A549 (cell line): ENCODE data around the gene GMNC. TPM values are rescaled to one million over a fixed set of nuclear protein-coding genes. Genes with fewer than 3 reads are reported as not detected.
"Not testable (repeated sequence)": the region's sequence is repeated elsewhere in the genome, so short reads cannot be mapped to it uniquely, and the experiment has no call there.

Experiments
- ATAC-seq, 2 experiments: fragments of 200-7000 bp in 1 of 2; fragments of >200 bp in 1 of 2; cut with Nextera tagmentation in 1 of 2; cut with Tn5 transposase in 1 of 2; 3 replicates each; pipeline versions ENCODE4 v1.8.0 to v1.9.1; 2018 to 2020; ENCODE audit warnings: mild to moderate bottlenecking in 1 of 2, moderate library complexity in 1 of 2
- CTCF ChIA-PET: fragments of 300-600 bp; sonication (Branson Sonifier 250); formaldehyde crosslinking; extraction: SDS; loops from one replicate; lab custom pipeline; 2021; ENCODE audit warnings: antibody characterized with exemption, inconsistent platforms; lab: Yijun Ruan, JAX
- POLR2A ChIA-PET: fragments of 350-600 bp; formaldehyde crosslinking; extraction: SDS; loops from one replicate; lab custom pipeline; 2021; ENCODE audit warnings: antibody characterized with exemption, inconsistent platforms; lab: Yijun Ruan, JAX
- DNase-seq, 2 experiments: peaks; one replicate each; pipeline versions ENCODE4 v3.0.0 to v3.0.0-alpha.2; 2011 to 2016; ENCODE audit warnings: low read depth in 1 of 2, low spot score in 1 of 2
- FAIRE-seq: peaks from 2 replicates; lab custom pipeline; 2011; peaks lifted over from hg19 to GRCh38; lab: Jason Lieb, UNC
- H3K27ac ChIP-seq, 2 experiments: fragments of >200 bp; sonication (Bioruptor Twin); formaldehyde crosslinking; 3 replicates each; pipeline ENCODE4 v1.5.1; 2016 to 2017
- H3K4me1 ChIP-seq: fragments of >200 bp; sonication (Bioruptor Twin); formaldehyde crosslinking; 3 replicates; pipeline ENCODE4 v1.6.1; 2016
- H3K4me2 ChIP-seq: fragments of >200 bp; sonication (Bioruptor Twin); formaldehyde crosslinking; 3 replicates; pipeline ENCODE4 v1.6.1; 2016
- H3K4me3 ChIP-seq: fragments of >200 bp; sonication (Bioruptor Twin); formaldehyde crosslinking; 3 replicates; pipeline ENCODE4 v1.5.1; 2016
- H3K9me3 ChIP-seq: fragments of >200 bp; sonication (Bioruptor Twin); formaldehyde crosslinking; 3 replicates; pipeline ENCODE4 v1.6.1; 2016
- BCL3 ChIP-seq: fragments of >200 bp; sonication (Bioruptor Twin); formaldehyde crosslinking; IDR thresholded peaks from 3 replicates; pipeline ENCODE4 v1.6.1; 2016
- CTCF ChIP-seq: fragments of >200 bp; sonication (Bioruptor Twin); formaldehyde crosslinking; IDR thresholded peaks from 3 replicates; pipeline ENCODE4 v1.5.1; 2016
- FOSB ChIP-seq: fragments of 250-450 bp; sonication (Bioruptor Pico); IDR thresholded peaks from 2 replicates; pipeline ENCODE4 v1.5.0; 2020; ENCODE audit warnings: mild to moderate bottlenecking, moderate library complexity
- FOXS1 ChIP-seq: fragments of 250-450 bp; sonication (Bioruptor Pico); IDR thresholded peaks from 2 replicates; pipeline ENCODE4 v1.5.0; 2020; ENCODE audit warnings: mild to moderate bottlenecking, moderate library complexity
- JUNB ChIP-seq: fragments of >200 bp; sonication (Bioruptor Twin); formaldehyde crosslinking; IDR thresholded peaks from 2 replicates; pipeline ENCODE4 v1.6.1; 2016
- MAFK ChIP-seq: fragments of 450-650 bp; IDR thresholded peaks from 2 replicates; pipeline ENCODE4 v1.6.1; 2014; ENCODE audit not compliant: partially characterized antibody
- PHF8 ChIP-seq: fragments of 200-600 bp; sonication (generic); IDR thresholded peaks from 2 replicates; pipeline ENCODE4 v1.6.1; 2016; ENCODE audit warnings: low read depth, mild to moderate bottlenecking, antibody characterized with exemption, moderate library complexity, borderline replicate concordance
- RAD21 ChIP-seq, 2 experiments: fragments of >200 bp in 1 of 2; sonication (Bioruptor Twin) in 1 of 2; formaldehyde crosslinking in 1 of 2; IDR thresholded peaks in 1 of 2; conservative IDR thresholded peaks in 1 of 2; 2 replicates in 1 of 2; 3 replicates in 1 of 2; pipeline ENCODE4 v1.6.1; 2012 to 2018; ENCODE audit warnings: inconsistent platforms in 1 of 2
- SMC3 ChIP-seq: fragments of >200 bp; sonication (Bioruptor Twin); formaldehyde crosslinking; IDR thresholded peaks from 3 replicates; pipeline ENCODE4 v1.6.1; 2018; ENCODE audit warnings: inconsistent platforms
- TP53 ChIP-seq: fragments of 250-450 bp; sonication (Bioruptor Pico); IDR thresholded peaks from 2 replicates; pipeline ENCODE4 v1.5.0; 2021; ENCODE audit warnings: mild to moderate bottlenecking, moderate library complexity
- ZSCAN20 ChIP-seq: fragments of 250-450 bp; sonication (Bioruptor Pico); IDR thresholded peaks from 2 replicates; pipeline ENCODE4 v1.8.0; 2022; ENCODE audit warnings: mild to moderate bottlenecking, moderate library complexity
- WGBS: methylation state at CpG from one replicate; pipeline ENCODE4 v1.1.6; 2017; ENCODE audit errors: missing lambda C conversion rate; 5-methylcytosine and 5-hydroxymethylcytosine counted together
- polyA plus RNA-seq, 4 experiments: library from polyadenylated mRNA; depleted of rRNA in 3 of 4; stranded (reverse); fragments of >200 nt; fragmentation: RNase III in 1 of 4; extraction: RNeasy Plus Mini Kit Qiagen cat#74134 plus additional on column Dnase treatment in 1 of 4; gene quantifications; 2 replicates in 3 of 4; 3 replicates in 1 of 4; pipeline ENCODE4 v1.2.3, GENCODE V29; 2011 to 2017

Gene GMNC
- polyA plus RNA-seq, 2 of the 4 experiments (the other 2 are of a cell fraction) = not detected

GRCh38 chr3:190883973-190884832, 21.7 kb upstream of the GMNC start:
- POLR2A ChIA-PET = no interaction called here
- no peak for FAIRE-seq

GRCh38 chr3:190883141-190883540, 20.6 kb upstream of the GMNC start:
- CTCF ChIA-PET = interaction anchor here (0.8 to 4.4 kb wide), 3 partner anchors 71 to 360 kb away, joined by 3 to 33 read pairs (median 4); no protein-coding TSS in a partner anchor
- no peak for ATAC-seq
- POLR2A ChIA-PET = no interaction called here

More at GRCh38 chr3:190883973-190884832, 21.7 kb upstream of the GMNC start:
- no peak overlapping the region for H3K27ac ChIP-seq
- no peak overlapping the region for H3K4me2 ChIP-seq
- ATAC-seq = peak; percentile 56 to 72; a peak in 3 of 6 replicates
- peak in 1 of 2 experiments; percentile 54 for DNase-seq
- no peaks in the 10 kb centered on the region for H3K4me1 ChIP-seq
- no peaks in the 10 kb centered on the region for H3K9me3 ChIP-seq
- no peak overlapping the region for H3K4me3 ChIP-seq
- 3% methylated on average over 7 of the region's 7 CpGs for WGBS
- CTCF ChIA-PET = interaction anchor here (0.6 to 4.4 kb wide), 9 partner anchors 10 to 359 kb away, joined by 3 to 33 read pairs (median 3); no protein-coding TSS in a partner anchor
- TF ChIP-seq PHF8 (no peak), TP53 (CRISPR knock-in tag) (no peak), RAD21 (conservative IDR thresholded peaks at IDR 0.05 in 1 of 2, IDR thresholded peaks at IDR 0.05 in 1 of 2) (peak; percentile 45 to 53; a peak in 4 of 5 replicates), SMC3 (peak; percentile 55), CTCF (peak; percentile 75)

GRCh38 chr3:190877925-190878324, 15.4 kb upstream of the GMNC start:
- no peak for TF ChIP-seq RAD21 (conservative IDR thresholded peaks at IDR 0.05 in 1 of 2, IDR thresholded peaks at IDR 0.05 in 1 of 2)
- TF ChIP-seq JUNB = no peak
- TF ChIP-seq PHF8 = no peak
- no peak for TF ChIP-seq TP53 (CRISPR knock-in tag)
- no peak for TF ChIP-seq BCL3
- no peak for TF ChIP-seq ZSCAN20
- TF ChIP-seq, all 56 proteins: peak for 0
- Histone ChIP-seq H3K4me2 (no peak overlapping the region), H3K4me1 (no peaks in the 10 kb centered on the region), H3K4me3 (no peak overlapping the region), H3K27ac (no peak overlapping the region), H3K9me3 (no peaks in the 10 kb centered on the region)
- DNase-seq (peak in 1 of 2 experiments; percentile 25), FAIRE-seq (no peak), ATAC-seq (no peak)
- WGBS = 62% methylated on average over 17 of the region's 17 CpGs
- CTCF ChIA-PET = no interaction called here
- POLR2A ChIA-PET = no interaction called here

More at GRCh38 chr3:190883141-190883540, 20.6 kb upstream of the GMNC start:
- TF ChIP-seq RAD21 (conservative IDR thresholded peaks at IDR 0.05 in 1 of 2, IDR thresholded peaks at IDR 0.05 in 1 of 2) (no peak), MAFK (peak; percentile 64), FOSB (no peak), FOXS1 (CRISPR knock-in tag) (no peak)
- no peak overlapping the region for H3K4me3 ChIP-seq
- DNase-seq = no peak
- no peaks in the 10 kb centered on the region for H3K9me3 ChIP-seq
- FAIRE-seq = no peak
- 59% methylated on average over 3 of the region's 3 CpGs for WGBS
- H3K27ac ChIP-seq = no peak overlapping the region
- H3K4me2 ChIP-seq = no peak overlapping the region
- H3K4me1 ChIP-seq = no peaks in the 10 kb centered on the region

- H3K4me1 ChIP-seq, CTCF ChIA-PET, H3K4me3 ChIP-seq, H3K27ac ChIP-seq, POLR2A ChIA-PET, ATAC-seq, H3K9me3 ChIP-seq, DNase-seq, H3K4me2 ChIP-seq, FAIRE-seq: not testable (repeated sequence)
- no CpG with 5 or more reads among the region's 7 CpGs for WGBS
Observed at GRCh38 chr3:190876433-190876832, 13.9 kb upstream of the GMNC start.

- H3K27ac ChIP-seq, H3K4me2 ChIP-seq, DNase-seq, H3K4me1 ChIP-seq, CTCF ChIA-PET, H3K9me3 ChIP-seq, FAIRE-seq, POLR2A ChIA-PET, ATAC-seq, H3K4me3 ChIP-seq: not testable (repeated sequence)
- WGBS = 86% methylated on average over 8 of the region's 9 CpGs
Observed at GRCh38 chr3:190875061-190875460, 12.6 kb upstream of the GMNC start.
